HG02973 (cell line): ENCODE measurements around the gene PTCRA.
"Not testable (repeated sequence)": the region's sequence is repeated elsewhere in the genome, so short reads cannot be mapped to it uniquely, and the experiment has no call there.

ENCODE experiments used
- ATAC-seq: cut with Tn5 transposase; IDR thresholded peaks from one replicate; pipeline ENCODE4 v1.9.1; 2021; ENCODE audit warnings: moderate library complexity; ENCODE audit not compliant: unreplicated experiment

The PTCRA gene

DNA sequence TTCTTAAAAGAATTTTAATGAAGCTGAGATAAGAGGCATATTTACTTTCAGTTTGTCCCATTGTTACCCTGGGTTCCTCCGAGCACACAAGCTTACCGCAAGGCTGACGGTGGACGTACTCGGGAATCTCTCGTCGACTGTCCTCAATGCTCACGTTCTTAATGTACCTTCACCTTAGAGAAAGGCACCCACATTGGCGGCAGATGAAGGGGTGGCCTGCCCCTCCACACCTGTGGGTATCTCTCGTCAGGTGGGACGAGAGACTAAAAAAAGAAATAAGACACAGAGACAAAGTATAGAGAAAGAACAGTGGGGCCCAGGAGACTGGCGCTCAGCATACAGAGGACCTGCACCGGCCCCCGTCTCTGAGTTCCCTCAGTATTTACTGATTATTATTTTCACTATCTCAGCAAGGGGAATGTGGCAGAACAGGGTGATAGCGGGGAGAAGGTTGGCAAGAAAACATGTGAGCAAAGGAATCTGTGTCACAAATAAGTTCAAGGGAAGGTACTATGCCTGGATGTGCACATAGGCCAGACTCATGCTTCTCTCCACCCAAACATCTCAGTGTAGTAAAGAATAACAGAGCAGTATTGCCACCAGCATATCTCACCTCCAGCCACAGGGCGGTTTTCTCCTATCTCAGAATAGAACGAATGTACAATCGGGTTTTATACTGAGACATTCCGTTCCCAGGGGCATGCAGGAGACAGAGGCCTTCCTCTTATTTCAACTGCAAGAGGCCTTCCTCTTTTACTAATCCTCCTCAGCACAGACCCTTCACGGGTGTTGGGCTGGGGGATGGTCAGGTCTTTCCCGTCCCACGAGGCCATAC lies 13.2 kb upstream of the PTCRA start:
- not testable (repeated sequence) for ATAC-seq

DNA sequence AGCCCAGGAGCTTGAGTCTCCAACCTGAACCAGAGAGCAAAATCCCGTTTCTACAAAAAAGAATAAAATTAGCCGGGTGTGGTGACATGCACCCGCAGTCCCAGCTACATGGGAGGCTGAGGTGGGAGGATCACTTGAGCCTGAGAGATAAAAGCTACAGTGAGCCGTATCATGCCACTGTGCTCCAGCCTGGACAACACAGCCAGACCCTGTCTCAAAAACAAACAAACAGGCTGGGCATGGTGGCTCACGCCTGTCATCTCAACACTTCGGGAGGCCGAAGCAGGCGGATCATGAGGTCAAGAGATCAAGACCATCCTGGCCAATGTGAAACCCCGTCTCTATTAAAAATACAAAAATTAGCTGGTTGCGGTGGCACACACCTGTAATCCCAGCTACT lies 11.4 kb upstream of the PTCRA start:
- ATAC-seq, result no peak

DNA sequence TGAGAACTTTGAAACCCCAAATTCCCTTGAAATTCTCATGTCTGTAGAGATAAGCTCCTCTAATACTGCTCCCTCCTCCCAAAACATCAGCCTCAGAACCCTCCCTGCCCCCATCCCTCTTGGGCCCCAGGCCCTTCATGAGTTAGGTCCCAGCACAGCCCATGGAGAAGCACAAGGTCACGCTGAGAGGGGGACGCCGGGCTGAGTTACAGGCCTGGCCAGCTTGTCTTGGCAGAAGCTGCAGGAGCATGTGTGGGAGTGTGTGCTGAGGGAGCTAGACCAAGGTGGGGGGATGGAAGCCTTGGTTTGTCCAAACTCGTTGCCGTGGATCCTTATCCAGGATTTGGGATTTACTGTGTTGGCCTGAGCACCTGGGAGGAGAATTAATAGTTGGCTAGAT lies 8.5 kb upstream of the PTCRA start:
- ATAC-seq, result no peak

DNA sequence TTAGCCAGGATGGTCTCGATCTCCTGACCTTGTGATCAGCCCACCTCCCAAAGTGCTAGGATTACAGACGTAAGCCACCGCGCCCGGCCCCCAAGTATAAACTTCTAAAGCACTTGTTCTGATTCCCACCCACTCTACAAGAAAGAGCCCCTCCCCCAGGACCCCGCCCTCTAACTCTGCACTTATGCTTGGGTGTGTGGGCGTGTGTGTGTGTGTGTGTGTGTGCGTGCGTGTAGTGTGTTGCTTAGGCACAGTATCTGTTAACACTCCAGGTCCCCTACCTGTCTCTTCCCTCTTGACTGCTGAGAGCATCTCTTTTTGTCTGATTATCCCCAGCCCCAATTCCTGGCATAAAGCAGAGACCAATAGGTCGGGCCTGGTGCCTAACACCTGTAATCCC lies 6.0 kb upstream of the PTCRA start:
- ATAC-seq, result no peak

DNA sequence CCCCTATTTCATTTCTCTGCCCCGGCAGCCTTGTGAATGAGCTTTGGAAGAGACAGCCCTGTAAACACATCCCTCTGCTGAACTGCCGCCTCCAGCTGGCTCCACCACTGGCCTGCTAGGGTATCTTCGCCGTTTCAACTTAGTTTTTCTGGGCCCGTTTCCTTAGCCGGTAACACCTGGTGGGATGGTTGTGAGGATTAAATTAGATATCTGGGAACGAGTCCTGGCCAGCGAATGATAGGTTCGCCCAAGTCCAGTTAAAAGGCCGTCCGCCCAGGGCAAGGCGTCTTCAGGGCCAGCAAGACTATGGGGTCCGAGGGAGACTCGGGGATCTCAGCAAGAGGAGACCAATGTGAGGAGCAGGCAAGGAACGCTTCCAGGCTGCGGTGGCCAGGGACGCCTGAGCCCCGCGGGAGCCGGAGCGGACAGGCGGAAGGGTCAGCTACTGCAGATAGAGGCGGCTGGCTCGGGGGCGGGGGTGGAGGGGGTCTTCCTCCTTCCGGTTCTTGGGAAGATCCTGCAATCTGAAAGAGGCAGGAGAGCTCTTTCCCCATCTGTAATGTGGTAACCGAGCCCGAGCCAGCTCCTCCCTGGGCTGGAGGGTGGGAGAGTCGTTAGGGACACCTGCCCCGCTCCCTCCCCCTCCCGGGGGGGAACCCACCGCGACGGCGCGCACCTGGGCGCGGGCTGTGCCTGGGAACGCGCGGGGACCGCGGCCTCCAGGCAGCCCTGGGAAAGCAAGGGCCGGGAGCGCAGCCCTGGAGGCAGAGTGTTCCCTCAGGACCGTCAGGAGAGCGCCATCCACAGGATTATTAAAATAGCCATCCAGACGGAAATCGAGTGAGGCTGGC lies 4.5 kb upstream of the PTCRA start:
- ATAC-seq, result no peak

DNA sequence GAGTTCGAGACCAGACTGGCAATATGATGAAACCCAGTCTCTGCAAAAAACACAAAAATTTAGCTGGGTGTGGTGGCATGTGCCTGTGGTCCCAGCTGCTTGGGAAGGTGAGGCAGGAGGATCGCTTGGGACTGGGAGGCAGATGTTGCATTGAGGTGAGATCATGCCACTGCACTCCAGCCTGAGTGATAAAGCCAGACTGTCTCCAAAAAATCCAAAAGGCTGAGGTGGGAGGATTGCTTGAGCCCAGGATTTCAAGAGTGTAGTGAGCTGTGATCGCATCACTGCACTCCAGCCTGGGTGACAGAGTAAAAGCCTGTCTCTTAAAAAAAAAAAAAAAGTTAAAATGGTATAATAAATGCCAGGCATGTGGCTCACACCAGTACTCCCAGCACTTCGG lies 1.3 kb upstream of the PTCRA start:
- ATAC-seq, result no peak

DNA sequence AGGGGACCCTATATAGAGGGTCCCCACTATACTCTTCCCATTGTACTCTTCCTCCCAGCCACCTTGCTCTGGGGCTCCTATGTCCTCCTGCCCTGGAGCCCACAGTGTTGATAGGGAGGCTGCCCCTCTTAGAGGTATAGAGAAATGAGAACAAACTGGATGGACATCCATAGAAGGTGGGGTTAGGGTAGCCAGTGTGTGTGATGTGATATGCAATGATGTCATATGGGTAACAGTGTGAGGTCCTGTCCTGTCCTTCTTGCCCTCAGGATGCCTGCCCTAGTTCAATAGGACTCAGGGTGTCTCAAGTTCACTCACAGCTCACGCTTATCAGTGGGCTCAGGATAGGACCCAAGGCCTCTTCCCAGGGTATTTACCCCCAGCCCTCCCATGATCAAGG lies 435 bp downstream of the PTCRA start:
- no peak for ATAC-seq

DNA sequence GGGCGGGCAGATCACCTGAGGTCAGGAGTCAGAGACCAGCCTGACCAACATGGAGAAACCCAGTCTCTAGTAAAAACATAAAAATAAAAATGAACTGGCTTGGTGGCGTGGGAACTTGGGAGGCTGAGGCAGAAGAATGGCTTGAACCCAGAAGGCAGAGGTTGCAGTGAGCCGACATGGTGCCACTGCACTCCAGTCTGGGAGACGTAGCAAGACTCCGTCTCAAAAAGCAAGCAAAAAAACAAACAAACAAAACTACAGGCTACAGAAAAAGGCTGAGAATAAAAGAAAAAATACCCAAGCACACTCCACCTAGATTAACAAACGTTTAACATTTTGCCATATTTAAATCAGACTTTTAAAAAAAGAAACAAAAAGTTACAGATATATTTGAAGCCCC lies 5.9 kb downstream of the PTCRA start:
- no peak for ATAC-seq

DNA sequence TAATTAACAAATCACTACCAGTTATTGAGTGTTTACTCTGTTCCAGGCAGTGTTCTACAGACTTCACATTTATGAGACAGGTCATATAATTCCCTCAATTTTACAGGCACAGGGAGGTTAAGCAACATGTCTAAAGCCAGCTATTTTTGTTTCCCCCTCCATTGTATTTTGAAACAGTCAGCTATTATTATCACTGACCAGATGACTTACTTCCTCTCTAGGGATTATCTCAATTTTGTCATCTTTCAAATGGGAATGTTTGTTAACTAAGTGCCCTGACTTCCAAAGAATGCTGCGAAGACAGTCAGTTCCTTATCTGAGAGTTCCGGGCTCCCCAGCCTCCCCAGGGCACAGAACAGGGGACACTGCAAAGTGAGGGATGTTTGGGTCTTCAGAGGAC lies 7.8 kb downstream of the PTCRA start:
- no peak for ATAC-seq

DNA sequence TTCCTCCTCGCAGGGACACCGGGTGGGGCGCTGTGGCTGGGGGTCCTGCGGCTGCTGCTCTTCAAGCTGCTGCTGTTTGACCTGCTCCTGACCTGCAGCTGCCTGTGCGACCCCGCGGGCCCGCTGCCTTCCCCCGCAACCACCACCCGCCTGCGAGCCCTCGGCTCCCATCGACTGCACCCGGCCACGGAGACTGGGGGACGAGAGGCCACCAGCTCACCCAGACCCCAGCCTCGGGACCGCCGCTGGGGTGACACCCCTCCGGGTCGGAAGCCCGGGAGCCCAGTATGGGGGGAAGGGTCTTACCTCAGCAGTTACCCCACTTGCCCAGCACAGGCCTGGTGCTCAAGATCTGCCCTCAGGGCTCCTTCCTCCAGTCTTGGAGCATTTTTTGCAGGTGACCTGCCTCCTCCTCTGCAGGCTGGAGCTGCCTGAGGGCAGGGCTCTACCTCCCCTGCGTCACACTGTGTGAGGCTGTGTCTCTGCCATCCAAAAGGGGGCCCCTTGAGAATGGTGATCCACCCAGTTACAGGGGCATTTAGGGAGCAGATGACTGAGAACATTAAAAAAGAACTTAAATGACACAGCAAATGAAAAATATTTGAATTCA lies 9.5 kb downstream of the PTCRA start:
- ATAC-seq, result no peak

DNA sequence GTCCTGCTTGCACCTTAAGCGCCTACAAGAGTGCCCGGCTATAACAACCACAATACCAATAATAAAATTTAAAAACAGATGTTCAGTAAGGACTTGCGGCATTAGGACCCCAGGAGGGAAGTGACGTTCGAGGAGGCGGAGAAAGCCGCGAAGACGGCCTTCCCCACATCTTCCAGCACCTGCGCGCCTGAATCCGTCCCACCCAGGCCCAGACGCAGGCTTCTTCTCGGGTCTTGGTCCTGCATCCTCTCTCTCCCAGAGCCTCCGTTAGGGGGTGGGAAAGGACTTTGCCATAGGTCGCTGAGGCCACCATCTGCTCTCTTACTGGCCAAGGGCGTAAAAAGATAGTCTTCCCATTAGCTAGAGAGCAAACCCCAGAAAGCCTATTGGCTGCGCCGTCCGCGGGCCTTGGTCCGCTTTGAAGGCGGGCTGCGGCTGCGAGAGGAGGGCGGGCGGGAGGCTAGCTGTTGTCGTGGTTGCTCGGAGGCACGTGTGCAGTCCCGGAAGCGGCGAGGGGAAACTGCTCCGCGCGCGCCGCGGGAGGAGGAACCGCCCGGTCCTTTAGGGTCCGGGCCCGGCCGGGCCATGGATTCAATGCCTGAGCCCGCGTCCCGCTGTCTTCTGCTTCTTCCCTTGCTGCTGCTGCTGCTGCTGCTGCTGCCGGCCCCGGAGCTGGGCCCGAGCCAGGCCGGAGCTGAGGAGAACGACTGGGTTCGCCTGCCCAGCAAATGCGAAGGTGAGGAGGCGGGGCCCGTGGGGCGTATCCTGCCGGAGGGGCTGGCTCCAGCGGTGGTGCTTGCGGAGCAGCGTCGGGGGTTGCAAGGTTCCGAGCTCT lies 13.3 kb downstream of the PTCRA start, which contains the start of gene CNPY3:
Gene CNPY3 (plus strand): TSS at position 495 of the 835 bp plus-strand sequence. CDS start 91 bp downstream, at position 586.
- peak; percentile 60 for ATAC-seq

DNA sequence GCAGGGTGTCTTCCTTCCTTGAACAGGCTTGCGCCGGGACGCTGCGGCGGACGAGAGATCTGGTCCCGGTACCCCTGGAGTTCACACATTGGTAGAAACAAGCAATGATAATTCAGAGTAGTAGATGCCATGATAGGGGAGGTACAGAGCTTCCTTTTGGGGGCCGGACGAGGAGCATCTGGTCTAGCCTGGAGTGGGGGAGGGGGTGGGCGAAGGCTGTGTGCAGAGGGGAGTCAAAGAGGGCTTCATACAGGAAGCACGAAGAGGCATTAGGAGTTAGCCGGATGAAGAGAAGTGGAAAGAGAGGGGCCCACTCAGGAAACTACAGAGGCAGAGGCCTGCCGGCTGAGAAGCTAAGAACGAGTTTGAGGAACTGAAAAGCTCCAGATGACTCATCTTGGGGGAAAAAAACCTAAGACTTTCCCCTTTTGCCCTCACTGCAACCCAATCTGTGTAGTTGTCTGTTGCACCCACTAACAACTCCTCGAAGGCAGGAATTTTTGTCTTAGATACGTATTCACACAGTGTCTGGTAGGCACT lies 14.0 kb downstream of the PTCRA start:
- peak; percentile 41 for ATAC-seq

DNA sequence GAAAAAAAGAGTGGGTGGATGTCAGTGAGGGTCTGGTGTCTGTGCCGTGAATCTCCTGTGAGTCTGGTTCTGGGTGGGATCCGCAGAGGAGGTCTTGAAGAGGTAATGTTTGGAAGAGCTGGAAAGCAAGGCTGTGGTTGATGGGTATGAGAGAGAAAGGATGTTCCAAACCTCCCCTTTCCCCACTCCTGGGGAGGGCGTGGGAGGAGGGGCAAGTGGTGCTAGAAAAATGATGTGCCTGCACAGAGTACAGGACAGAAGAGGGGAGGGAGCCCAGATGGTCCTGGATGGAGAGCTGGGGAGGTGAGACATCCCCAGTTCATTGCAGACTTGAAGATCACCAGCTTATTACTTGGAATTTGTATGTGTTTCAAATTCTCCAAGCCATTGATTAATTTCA lies 16.6 kb downstream of the PTCRA start:
- no peak for ATAC-seq

DNA sequence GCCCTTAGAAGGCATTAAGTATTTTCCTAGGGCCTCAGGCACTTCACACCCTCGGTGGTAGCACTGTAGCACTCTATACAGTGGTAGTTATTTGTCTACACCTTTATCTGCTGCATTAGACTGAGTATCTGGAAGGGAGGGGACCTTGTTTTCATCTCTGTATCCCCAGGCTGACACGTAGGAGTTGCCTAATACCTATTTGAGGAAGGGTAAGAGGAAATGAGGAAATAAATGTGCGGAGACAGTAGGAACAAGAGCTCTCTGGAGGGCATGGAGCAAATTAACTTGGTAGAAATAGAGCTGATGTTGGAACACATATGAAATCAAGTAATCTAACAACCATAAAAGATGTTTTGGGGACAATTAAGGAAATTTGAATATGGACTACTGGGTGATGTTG lies 17.4 kb downstream of the PTCRA start:
- no peak for ATAC-seq

DNA sequence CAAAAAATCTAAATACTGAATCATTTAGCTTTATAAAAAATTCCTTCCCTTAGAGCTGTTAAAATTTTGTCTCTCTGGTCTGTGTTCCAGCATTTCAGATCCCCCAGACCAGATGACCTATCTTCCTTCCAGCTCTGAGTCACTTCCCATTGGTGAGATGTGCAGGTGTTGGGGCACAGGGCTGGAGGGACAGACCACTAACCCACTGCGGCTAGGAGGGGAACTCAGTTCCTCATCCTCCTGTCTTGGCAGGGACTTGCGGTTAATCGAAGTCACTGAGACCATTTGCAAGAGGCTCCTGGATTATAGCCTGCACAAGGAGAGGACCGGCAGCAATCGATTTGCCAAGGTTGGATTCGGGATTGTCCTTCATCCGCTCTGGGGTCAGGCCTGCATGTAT lies 19.5 kb downstream of the PTCRA start:
- ATAC-seq, result no peak

DNA sequence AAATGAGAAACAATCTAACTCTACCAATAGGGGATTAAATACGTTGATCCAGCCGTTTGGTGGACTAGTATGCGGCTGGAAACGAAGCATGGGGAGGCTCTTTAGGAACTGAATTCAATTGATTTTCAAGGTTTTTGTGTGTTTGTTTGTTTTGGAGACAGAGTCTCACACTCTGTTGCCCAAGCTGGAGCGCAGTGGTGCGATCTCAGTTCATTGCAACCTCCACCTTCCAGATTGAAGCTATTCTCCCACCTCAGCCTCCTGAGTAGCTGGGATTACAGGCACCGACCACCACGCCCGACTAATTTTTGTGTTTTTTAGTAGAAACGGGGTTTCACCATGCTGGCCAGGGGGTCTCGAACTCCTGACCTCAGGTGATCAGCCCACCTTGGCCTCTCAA lies 20.5 kb downstream of the PTCRA start:
- ATAC-seq, result no peak

DNA sequence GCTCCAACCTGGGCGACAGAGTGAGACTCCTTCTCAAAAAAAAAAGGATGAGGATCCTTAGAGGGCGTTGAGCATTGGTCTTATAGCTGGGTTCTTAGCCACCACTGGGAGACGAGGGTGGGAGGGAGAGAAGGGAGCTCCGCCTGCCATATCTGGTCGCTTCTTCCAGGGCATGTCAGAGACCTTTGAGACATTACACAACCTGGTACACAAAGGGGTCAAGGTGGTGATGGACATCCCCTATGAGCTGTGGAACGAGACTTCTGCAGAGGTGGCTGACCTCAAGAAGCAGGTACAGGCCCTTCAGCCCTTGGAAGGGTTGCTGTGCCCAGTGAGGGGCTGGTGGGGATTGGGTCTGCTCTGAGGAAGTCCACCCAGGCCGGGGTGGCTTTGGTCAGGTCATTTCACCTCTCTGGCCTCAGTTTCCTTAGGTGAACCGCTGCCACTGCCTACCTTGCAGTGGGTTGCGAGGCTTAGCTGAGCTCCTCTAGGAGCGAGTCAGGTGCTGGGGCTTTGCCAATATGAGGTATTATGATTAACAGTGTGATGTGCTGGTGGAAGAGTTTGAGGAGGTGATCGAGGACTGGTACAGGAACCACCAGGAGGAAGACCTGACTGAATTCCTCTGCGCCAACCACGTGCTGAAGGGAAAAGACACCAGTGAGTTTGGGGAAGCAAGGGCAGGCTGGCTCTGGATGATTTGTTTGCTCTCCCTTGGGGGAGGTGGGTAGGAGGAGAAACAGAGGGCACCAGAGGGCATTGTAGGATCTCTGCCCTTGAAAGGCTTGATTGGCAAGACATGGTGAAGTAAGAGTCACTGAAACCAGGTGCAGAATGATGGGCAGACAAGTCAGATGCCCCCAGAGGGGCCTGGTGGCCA lies 21.9 kb downstream of the PTCRA start:
- no peak for ATAC-seq

DNA sequence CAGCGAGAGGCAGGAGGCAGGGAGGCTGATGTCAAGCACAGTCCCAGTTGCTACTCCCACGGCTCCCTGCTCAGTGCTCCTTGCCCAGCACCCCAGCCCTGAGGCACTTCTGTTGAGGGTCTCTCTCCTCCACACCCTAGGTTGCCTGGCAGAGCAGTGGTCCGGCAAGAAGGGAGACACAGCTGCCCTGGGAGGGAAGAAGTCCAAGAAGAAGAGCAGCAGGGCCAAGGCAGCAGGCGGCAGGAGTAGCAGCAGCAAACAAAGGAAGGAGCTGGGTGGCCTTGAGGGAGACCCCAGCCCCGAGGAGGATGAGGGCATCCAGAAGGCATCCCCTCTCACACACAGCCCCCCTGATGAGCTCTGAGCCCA lies 22.6 kb downstream of the PTCRA start:
- ATAC-seq, result no peak

DNA sequence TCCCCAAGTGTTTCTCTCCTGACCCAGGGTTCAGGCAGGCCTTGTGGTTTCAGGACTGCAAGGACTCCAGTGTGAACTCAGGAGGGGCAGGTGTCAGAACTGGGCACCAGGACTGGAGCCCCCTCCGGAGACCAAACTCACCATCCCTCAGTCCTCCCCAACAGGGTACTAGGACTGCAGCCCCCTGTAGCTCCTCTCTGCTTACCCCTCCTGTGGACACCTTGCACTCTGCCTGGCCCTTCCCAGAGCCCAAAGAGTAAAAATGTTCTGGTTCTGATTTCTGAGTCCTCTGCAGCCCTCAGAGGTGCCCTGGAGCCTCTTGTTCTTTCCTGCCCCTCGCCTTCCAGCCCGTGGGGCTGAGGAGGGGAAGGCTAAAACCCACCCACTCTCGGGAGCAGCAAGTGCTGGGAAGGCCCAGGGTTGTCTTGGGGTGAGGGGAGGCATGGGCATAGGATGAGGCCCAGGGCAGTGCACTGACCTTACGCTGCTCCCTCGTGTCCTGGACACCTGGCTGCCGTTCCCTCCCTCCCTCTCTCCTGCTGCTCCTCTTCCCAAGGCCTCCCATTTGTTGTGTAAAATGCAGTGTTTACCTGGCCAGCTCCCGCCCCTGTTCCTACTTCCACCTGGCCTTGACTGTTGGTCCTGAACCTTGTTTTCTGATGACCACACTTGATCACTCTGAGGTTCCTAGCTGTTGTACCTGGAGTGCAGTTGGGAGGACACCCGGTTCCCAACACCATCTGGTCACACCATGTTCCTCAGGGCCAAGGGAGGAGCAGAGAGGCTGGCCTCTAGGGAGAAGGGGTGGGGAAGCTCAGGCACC lies 23.3 kb downstream of the PTCRA start:
- ATAC-seq, result no peak
